Fibroblast of skin of left quadriceps (primary cell): ENCODE results near the gene PHYKPL.
A peak's percentile ranks its signal among the peaks of the same experiment; 100 is the strongest.
"Not testable (repeated sequence)": the region's sequence is repeated elsewhere in the genome, so short reads cannot be mapped to it uniquely, and the experiment has no call there.

Experiments used
- DNase-seq, 2 experiments: peaks; one replicate each; pipeline ENCODE4 v3.0.0-alpha.2; 2013; ENCODE audit warnings: low read depth in 2 of 2

The PHYKPL gene

DNA sequence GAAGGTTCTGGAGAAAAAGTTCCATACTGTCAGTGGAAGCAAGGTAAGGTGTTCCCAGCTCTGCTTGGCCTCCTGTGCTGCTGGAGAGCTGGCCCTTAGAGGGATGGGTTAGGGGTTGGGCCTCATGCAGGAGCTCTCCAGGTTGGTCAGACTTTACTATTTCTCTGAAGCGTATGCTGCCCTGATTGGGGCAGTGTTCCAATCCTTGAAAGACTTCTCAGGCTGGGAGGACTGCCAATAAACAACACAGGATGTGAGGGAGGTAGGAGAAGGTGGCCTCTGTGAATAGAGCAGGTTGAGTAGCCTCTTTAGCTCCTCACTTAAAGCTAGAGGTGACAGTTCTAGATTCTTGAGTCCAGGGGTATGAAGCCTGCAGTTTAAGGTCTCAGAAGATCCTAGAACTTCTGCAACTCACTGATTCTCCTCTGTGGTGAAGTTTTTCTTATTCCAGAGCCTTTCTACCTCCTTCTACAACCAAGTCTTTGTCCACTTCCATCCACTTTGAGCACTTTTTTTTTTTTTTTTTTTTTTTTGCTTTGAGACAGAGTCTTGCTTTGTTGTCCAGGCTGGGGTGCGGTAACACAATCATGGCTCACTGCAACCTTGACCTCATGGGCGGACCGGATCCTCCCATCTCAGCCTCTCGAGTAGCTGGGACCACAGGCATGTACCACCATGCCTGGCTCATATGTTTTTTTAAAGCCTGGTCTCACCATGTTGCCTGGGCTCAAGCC is 25.3 kb downstream of the PHYKPL start:
- peak; percentile 17 to 21 for DNase-seq

DNA sequence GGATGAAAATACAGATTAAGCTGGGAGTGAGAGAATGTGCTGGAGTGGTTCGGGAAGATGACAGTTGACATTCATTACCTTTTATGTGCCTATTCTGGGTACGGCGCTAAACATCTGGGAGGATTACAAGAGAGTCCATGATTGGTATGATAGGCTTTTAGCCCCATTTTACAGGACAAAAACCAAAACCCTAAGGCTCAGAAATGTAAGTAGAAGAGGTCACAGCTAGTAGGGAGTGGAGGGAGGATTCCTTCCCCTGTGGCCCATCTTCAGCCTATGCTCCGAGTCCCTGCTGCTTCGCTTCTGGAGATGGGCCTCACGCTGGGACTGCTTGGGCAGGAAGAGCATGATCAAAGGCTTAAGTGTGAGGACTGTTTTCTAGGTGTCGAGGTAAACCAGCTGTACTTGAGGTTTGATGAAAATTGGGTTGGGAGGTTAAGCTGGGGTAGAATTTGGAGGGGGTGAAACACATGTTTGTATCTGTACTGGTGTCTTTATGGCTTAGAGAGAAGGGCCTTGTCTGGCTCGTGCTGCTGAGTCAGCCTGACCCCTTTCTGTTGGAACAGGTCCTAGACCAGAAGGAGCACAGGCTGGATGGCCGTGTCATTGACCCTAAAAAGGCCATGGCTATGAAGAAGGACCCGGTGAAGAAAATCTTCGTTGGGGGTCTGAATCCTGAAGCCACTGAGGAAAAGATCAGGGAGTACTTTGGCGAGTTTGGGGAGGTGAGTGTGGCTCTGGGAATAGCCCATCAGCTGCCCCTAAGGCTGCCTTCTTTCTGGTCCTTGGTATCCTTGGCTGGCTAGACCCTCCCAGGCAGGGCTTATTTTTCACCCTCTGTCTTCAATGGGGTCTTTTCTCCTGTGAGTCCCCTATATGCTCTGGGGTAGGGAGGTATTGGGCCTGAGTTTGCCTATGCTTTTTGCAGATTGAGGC is 26.2 kb downstream of the PHYKPL start:
- DNase-seq, result no peak

DNA sequence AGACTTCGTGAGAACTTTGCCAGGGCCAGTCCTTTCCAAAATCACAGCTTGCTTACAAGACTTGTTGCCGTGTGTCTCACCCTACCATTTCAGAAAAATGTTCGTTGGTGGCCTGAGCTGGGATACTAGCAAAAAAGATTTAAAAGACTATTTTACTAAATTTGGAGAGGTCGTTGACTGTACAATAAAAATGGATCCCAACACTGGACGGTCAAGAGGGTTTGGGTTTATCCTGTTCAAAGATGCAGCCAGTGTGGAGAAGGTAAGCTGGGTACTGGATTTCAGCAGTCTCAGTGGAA is 26.9 kb downstream of the PHYKPL start:
- DNase-seq, result no peak

DNA sequence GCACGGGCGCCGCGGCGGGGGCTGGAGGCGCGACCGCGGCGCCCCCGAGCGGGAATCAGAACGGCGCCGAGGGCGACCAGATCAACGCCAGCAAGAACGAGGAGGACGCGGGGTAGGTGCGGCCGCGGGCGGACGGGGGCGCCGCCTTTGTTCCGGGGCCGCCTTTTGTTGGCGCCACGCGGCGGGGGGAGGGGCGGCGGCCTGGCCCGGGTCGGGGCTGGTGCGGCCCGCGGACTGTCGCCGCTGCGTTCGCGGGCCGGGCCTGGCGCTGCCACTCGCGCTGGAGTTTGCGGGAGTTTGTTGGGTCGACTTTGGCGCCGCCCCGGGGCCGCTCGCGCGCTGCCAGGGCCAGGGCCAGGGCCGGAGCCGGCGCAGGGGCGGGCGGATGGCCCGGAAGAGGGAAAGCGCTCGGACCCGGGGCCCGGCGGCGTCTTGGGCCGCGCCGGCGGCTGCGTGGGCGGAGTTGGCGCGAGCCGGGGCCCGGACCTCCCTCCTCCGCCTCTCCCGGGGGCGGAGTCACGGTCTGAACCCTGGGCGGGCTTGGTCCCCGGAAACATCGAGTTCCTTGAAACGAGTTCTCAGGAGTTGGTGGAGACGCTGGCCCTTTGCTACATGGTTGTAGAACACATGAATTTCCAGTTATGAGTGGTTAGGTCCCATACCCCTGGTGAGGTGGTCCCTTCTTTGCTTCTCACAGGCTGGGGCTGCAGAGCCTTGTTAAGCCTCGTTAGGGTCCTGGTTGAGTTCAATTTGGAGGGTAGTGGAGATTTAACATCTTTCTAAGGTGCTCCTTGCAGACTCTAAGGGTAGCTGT is 27.5 kb downstream of the PHYKPL start:
- peak; percentile 37 to 42 for DNase-seq

DNA sequence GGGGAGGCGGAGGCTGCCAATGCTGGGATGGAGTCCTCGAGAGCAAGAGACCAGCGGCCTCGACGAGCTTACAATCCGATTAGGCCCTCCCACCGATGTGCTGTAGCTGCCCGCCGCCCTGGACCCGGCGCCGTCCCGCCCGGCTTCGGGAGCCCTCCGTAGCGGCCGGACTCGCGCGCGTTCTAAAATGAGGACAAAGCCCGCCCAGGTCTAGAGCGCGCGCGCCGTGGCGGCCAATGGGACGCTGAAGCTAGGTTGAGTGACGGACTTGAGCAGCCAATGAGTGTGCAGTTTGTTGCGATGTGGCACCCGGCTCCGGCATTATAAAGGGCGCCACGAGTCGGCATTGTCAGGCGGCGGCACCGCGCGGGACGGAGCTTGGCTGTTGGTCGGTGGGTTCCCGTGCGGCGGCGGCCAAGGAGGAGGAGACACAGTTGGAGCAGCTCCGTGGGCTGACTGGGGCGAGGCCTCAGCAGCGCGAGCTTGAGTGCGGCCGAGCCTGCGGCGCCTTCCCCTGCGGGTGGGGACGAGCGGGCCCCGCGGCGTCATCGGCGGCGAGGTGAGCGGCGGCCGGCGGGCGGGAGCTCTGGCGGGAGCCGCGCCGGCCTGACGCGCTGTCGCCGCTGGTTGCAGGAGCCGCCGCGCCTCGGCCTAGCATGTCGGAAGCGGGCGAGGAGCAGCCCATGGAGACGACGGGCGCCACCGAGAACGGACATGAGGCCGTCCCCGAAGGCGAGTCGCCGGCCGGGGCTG is 28.2 kb downstream of the PHYKPL start, which contains the start of gene HNRNPAB:
HNRNPAB (plus strand) TSS at position 352 of the 753 bp plus-strand sequence; CDS start at position 657, 305 bp downstream.
- DNase-seq, result peak; percentile 92 to 93

DNA sequence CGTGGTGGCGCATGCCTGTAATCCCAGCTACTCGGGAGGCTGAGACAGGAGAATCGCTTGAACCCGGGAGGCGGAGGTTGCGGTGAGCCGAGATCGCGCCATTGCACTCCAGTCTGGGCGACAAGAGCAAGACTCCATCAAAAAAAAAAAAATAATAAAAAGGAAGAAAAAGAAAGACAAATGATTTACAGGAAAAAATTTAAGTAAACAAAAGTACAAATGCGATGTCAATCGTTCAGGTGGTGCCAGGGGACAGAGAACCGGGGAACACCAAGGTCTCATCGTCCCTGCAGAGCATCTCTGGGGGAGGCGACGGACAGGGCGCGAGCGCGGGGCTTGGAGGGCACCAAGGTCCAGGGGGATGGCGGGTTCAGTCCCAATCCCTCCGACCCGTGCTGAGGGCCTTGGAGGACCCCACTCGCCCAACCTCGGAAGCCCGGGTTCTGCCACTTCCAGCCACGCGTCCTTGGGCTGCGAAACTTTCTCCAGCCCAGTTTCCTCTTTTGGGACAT is 28.9 kb downstream of the PHYKPL start:
- no peak for DNase-seq

DNA sequence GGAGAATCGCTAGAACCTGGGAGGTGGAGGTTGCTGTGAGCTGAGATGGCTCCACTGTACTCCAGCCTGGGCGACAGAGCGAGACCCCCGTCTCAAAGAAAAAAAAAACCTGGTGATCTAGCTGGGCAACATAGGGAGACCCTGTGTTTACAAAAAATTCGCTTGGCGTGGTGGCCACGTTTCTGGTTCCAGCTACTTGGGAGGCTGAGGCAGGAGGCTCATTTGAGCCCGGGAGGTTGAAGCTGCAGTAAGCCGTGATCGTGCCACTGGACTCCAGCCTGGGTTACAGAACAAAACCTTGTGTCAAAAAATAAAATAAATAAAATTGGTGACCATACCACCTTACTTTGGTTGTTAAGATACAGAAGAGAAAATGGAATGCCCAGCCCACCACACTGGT is 30.1 kb downstream of the PHYKPL start:
- no peak for DNase-seq

DNA sequence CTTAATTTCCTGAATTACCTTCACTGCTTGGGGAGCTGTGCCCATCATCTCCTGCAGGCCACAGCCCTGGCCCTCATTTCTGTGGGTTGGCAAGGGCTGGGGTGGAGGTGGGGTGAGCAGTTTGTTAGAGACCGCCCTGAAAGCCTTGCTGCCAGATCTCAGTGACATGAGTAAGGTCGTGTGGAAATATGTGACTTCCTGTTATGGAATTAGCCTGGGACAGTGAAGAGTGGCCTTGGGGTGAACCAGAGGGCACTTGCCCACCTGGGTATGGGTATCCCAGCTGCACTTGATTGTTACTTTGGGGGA is 30.7 kb downstream of the PHYKPL start:
- DNase-seq, result no peak

DNA sequence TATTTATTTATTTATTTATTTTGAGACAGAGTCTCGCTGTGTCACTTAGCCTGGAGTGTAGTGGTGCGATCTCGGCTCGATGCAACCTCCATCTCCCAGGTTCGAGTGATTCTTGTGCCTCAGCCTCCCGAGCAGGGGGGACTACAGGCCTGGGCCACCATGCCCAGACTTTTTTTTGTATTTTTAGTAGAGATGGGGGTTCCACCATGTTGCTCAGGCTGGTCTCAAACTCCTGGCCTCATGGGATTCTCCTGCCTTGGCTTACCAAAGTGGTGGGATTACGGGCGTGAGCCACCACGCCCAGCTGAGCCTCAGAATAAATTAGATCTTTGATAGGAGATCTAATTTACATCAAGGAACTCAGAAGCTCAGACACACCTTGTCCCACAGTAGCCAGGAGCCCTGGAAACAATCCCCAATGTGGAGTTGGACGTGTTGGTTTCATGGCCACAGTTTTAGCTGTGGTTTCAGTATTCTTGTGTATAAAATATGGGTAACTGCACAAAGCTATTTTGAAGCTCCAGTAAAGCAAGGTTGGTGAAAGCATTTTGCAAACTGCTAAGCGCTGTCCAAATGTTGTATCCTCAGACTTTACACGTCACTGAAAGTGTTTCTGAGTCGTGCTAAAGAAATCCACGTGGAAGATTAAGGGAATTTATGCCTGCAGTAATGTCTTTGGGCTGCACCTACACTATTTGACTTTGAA is 31.2 kb downstream of the PHYKPL start:
- DNase-seq, result no peak

DNA sequence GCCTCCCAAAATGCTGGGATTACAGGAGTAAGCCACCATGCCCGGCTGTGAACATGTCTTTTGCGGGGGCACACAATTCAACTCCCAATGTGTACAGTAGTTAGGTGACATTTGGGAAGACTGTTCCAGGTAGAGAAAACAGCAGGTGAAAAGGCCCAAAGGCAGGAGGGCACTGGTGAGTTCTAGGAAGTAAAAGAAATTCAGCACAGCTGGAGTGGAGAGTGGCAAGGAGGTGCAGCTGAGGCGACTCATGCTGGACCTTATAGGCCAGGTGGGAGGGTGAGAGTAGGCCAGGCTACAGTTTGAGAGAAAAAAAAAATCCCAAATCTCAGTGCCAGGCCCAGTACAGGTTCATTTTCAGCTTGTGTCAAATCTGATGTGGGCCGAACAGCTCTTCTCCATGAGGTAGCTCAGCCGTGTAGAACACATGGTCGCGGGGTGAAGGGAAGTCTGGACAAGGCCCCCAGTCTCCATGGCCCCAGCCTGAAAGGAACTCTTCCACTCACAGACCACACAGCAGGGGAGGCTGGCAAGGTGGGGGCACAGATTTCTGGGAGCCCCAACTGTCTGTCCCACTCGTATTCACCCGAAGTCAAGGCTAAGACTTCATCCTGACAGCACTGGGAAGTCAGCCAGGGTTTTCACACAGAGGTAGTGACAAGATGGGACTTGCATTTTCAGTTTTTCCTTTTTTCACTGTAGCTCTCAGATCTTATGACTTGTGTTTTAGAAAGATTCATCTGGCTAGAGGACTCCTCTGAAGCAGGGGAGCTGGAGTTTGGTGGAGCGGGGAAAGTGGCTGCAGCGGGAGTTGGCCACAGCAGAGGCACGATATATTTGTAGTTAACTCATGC is 32.8 kb downstream of the PHYKPL start:
- no peak for DNase-seq

DNA sequence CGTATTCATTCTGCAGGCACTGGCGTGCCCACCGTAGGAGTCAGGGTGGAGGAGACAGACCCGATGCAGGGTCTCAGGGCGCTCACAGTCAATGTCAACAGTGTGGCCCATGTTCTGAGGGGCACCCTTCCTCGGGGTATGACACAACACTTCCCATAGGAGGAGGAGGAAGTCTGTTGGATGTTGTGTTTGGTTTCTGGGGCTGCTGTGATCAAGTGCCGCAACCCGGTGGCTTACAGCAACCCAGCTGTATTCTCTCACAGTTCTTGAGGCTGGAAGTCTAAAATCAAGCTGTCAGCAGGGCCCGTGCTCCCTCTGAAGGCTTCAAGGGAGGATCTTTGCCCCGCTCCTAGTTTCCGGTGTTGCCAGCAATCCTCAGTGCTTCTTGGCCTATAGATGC is 33.9 kb downstream of the PHYKPL start:
- DNase-seq, result no peak

DNA sequence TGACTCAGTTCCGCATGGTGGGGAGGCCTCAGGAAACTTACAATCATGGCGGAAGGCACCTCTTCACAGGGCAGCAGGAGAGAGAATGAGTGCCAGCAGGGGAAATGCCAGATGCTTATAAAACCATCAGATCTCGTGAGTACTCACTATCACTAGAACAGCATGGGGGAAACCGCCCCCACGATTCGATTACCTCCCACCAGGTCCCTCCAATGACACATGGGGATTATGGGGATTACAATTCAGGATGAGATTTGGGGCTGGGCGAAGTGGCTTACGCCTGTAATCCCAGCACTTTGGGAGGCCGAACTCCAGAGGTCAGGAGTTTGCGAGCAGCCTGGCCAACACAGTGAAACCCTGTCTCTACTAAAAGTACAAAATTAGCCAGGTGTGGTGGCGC is 34.5 kb downstream of the PHYKPL start:
- DNase-seq, result not testable (repeated sequence)

DNA sequence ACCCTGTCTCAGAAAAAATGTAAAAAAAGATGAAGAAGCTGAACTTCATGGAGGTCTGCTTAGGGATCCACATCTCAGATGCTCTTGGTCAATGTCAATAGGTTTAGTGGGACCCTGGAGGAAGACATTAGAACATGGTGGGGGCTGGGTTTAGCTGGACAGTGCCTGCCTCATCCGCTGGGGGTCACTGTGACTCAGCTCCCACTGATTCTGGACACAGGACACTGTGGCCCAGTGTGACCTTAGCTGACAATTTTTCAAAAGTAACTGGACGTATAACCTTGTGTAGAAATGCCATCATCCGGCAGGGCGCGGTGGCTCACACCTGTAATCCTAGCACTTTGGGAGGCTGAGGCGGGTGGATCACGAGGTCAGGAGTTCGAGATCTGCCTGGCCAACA is 35.6 kb downstream of the PHYKPL start:
- DNase-seq, result no peak

DNA sequence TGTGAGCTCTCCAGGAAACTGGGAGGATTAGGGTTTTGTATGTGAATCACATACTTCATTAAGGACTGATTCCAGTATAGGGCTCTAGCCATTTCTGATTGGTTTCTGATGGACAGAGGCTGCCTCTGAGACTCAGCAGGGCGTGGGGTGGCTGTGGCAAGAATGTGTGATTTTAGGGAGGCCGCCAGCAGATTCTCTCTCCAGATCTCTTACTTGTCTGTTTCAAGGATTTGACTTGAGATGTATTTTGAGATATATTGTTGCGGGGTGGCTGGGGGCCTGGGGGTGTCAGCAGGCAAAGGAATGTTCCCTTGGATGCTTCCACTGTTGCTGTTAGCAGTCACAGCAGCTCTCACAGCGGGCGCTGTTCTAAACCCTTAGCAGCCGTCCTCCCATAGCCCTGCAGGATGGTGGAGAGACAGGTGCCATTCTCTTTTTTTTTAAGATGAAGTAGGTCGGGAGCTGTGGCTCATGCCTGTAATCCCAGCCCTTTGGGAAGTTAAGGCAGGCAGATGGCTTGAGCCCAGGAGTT is 36.3 kb downstream of the PHYKPL start:
- no peak for DNase-seq

DNA sequence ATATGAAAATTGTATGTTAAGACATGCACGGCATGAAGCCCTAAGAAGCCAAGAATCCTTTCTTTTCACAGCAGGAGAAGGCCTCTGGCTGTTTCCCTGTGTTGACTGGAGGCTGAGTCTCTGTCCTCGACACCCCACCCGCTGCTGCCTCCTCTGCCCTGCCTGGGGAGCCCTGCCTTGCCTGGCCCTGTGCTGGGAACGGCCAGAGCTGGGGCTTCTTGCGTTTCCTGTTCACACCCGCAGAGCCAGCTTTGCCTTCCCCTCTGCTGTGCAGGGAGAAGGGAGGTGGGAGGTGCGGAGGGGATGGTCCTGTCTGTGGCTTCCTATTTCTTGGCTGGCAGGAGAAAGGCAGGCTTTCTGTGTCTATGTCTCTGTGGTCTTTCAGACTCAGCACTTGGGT is 38.6 kb downstream of the PHYKPL start:
- DNase-seq, result no peak

DNA sequence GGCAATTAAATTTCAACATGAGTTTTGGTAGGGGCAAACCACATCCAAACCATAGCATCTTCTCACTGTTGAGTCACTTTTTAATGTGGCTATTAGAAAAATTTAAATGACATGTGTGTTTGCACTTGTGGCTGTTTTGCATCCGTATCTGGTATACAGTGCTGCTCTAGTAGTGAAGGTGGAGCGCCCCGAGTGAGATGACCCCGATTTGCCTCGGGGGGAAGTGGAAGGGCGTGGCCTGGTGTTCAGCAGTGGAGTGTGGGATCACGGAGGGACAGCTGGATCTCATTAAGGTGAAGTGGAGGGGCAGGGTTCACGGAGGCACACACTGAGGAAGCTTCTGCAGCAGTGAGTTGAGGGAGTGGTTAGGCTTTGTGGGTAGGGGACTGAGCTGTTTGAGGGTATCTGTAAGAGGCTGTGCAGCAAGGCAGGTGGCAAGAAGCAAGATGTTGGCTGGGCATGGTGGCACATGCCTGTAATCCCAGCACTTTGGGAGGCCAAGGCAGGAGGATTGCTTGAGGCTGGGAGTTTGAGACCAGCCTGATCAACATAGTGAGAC is 39.3 kb downstream of the PHYKPL start:
- no peak for DNase-seq

DNA sequence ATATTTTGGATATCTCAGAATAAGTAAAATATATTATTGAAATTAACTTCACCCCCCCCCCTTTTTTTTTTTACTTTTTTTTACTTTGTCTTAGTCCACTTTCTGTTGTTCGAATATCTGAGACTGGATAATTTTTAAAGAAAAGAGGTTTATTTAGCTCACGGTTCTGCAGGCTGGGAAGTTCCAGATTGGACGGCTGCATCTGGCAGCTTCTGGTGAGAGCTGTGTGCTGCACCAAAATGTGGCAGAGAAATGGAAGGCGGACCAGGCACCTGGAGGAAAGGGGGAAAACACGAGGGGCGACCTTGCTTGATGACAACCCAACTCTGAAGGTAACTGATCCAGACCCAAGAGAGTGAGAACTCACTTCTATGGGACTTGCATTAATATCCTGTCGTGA is 39.8 kb downstream of the PHYKPL start:
- DNase-seq, result no peak

DNA sequence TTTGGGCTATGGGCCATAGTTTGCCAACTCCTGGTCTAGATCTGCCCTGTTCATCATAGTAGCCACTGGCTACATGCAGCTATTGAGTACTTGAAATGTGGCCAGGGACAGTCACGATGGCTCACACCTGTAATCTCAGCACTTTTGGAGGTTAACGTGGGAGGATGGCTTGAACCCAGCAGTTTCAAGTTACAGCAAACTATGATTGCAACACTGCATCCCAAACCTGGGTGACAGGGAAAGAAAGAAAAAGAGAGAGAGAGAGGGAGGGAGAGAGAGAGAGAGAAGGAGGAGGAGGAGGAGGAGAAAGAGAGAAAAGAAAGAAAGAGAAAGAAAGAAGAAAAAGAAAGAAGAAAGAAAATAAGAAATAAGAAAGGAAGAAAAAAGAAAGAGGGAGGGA is 40.4 kb downstream of the PHYKPL start:
- DNase-seq, result no peak

DNA sequence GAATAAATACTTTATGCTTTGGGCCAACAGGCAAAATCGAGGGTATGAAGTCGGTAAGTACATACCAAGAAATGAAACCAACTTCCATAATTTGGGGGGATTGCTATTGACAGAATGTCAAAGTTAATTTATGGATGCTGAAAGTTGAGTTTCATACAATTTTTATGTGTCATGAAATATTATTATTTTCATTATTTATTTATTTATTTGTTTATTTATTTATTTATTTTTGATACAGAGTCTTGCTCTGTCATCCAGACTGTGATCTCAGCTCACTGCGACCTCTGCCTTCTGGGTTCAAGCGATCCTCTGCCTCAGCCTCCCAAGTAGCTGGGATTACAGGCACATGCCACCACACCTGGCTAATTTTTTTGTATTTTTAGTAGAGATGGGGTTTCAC is 40.9 kb downstream of the PHYKPL start:
- DNase-seq, result no peak
